HG02840 (cell line): ENCODE results near the gene TTLL3.
"Not testable (repeated sequence)": the region's sequence is repeated elsewhere in the genome, so short reads cannot be mapped to it uniquely, and the experiment has no call there.

Experiments
- ATAC-seq: cut with Tn5 transposase; IDR thresholded peaks from one replicate; pipeline ENCODE4 v1.9.1; 2021; ENCODE audit warnings: mild to moderate bottlenecking, moderate library complexity, moderate number of reproducible peaks; ENCODE audit not compliant: unreplicated experiment, low FRiP score

Gene TTLL3

DNA sequence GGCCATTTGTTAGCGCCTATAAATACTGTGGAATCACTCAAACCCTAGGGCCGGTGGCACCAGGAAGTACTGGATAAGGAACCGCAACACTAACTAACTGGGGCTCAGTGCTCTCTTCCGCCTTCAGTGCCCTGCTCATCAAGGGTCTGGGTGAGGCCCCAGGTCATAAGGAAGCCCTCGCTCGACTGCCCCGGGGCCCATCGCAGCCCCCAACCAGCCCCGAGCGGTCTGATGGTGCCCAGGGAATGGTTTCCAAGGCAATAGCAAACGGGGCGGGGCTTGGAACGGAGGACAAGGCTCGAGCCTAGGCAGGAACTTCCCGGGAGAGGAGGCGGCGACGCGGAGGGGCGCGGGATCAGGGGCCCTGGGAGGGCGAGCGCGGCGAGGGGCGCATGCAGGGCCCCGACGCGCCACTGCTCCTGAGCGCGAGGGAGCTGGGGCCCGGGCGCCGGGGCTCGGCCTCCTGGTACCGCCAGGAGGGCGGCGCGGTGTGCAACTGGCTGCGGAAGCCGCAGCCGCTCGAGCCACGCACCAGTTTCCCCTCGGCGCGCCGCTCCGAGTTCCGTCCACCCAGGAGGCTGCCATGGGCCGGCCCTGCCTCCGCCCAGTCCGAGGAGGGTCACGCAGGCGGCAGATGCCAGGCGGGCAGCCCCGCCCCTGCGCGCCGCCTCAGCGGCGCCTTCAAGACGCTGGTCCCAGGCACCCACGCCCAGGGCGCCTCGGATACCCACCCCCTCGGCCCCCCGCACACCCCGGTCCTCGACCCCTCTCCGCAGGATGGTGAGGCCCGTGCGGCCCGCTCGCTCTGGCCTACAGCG lies at the start of gene TTLL3:
Gene TTLL3 (plus strand): TSS at position 648 of the 818 bp plus-strand sequence. CDS start 400 bp downstream, outside the sequence.
- ATAC-seq, result no peak

GRCh38 chr3:9760779-9761505 lies 49.1 kb upstream of the TTLL3 start:
- no peak for ATAC-seq

DNA sequence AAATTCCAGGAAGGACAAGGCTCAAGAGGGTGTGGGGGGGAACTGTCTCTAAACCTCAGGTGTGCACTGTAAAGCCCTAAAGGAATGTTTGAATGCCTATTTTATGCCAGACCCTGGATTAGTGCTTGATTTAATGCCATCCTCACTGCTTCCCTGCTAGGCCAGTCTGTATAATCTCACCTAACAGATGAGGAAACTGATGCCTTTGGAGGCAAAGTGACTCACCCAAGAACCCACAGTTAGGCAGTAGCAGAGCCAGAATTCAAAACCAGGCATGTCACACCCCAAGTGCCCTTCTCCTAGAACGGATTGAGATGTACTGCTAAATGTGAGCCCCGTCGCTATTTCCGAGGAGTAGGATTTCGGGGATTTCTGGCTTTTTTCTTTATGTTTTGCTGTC lies 48.1 kb upstream of the TTLL3 start:
- ATAC-seq, result no peak

DNA sequence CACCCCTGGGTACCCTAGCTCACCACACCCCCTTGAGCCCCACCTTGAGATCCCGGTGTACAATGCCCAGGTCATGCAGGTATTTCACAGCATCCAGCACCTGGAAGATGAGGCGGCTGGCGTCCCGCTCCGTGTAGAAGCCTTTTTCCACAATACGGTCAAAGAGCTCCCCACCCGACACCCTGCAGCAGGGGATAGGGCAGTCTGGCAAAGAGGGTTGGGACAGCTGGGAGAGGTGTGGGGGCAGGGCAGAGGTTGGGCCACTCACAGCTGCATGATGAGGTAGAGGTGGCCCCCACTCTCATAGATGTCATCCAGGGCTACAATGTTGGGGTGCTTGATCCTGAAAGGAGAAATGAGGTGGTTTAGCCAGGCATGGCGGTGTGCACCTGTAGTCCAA lies 47.2 kb upstream of the TTLL3 start:
- no peak for ATAC-seq

DNA sequence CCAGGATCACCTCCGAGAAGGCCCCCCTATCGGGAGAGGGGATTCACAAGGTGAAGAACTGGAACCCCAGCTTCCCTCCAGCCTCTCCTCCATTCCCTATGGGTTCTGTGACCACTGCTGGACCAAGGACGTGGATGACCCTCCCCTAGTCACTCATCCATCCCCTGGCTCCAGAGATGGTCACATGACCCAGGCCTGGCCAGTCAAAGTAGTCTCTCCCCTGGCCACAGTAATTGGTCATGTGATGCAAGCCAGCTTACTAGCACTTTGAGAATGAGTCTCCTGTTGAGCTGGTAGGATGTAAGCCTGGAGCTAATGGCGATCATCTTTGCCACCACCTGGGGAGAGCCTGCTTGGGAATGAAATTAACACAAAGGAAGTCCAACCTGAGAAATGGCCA lies 44.2 kb upstream of the TTLL3 start:
- no peak for ATAC-seq

DNA sequence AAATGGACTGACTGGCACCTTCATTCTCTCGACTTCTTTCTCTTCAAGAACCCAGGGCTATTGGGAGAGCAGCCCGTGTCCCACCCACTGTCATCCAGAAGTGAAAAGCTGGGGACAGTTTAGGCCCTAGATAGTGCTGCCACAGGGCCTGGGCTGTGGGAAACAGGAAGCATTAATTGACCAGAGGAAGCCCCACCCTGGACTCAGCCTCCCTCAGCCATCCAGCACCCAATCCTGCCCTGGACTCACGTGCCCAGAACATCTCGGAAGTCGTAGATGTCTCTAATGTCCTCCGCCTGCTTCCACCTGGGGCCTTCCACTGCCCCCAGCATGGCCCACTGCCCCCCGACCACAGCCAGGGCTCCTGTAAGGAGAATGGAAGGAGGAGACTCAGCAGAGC lies 42.6 kb upstream of the TTLL3 start:
- no peak for ATAC-seq

- no peak for ATAC-seq
These were observed 41.8 kb upstream of the TTLL3 start for GRCh38 chr3:9768141-9768775.

- no peak for ATAC-seq
These were observed 41.0 kb upstream of the TTLL3 start for GRCh38 chr3:9769012-9769411.

GRCh38 chr3:9769426-9770275 lies 40.4 kb upstream of the TTLL3 start, which contains the start of gene CAMK1:
TSS of gene CAMK1 (minus strand) at chr3:9769947. CDS start at chr3:9767749, 2,198 bp downstream.
- ATAC-seq, result peak; percentile 64

GRCh38 chr3:9770276-9770812 lies 39.7 kb upstream of the TTLL3 start:
- ATAC-seq, result no peak

- ATAC-seq, result not testable (repeated sequence)
These were observed 39.1 kb upstream of the TTLL3 start for GRCh38 chr3:9771007-9771406.

DNA sequence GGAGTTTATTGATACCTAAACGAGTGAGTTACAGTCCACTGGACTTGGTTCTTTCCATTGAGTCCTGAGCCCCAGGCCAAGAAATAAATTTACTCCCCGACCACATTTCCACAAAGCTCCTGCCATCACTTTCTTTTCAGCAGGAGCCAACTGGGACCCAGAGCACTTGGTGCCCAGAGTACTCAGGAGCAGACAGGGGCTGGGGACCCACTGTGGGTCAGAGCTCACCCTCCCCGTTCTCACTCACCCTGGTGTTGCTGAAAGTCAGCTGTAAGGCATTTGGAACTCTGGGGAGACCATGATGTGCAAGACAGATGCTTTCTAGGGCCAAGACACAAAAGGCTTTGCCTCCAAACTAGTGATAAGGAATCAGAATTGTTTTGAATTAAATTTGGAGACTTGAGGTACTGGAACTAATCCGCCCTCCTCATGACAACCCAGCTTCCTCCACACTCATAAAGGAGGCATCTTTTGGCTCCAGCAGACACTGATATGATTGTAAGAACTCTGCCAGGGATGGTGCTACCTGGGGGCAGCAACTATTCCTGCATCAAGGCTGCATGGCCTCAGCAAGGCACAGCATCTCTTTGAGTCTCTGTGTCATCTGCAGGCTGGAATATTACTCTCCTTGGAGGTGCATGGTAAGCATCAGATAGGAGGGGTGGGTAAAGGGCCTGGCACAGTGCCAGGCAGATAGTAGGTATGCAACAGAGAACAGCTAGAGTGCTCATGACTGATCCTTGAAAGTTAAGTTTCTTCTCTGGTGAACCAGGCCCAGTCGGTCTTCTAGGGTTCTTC lies 33.0 kb upstream of the TTLL3 start:
- no peak for ATAC-seq

GRCh38 chr3:9777694-9778021 lies 32.4 kb upstream of the TTLL3 start:
- no peak for ATAC-seq

DNA sequence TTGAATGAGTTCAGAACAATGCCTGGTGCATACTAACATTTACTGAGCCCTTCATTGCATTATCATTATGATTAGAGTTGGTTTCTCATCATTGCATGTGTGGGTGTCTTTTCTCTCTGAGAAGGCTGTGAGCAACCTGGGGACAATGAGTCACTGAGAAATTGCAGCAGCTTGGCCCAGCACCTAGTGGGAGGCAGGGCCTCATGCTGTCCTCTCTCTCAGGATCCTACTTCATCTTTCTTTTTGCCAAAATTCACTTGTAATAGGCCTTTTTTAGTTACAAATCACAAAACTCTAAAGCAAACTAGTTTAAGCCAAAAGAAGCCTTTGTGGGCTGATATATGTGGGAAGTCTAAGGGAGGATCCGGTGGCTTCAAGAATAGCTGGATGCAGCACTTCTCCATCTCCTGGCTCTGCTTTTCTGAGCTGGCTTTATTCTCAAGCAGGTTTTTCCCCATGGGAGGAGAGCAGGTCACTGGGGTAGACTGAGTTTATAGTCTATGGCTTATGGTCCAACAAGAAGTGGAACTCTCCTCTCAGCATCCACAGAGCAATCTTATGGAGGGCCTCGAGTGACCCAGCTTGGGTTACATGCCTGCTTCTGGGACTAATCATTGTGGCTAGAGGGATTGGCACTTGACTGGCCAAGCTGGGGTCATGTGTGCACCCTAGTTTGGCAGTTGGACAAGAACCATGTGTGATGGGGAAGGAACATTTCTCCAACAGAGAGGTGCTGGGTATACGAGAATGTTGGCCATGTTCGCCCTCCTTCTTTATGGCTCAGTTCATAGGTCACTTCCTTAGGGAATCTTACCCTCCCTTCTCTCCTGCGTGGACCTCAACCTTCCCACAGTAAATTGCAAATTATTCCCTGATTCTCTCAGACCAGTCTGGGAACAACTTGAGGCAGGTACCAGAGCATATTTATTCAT lies 31.7 kb upstream of the TTLL3 start:
- ATAC-seq, result no peak

- no peak for ATAC-seq
These were observed 30.9 kb upstream of the TTLL3 start for GRCh38 chr3:9779075-9779593.

GRCh38 chr3:9779721-9780457 lies 30.2 kb upstream of the TTLL3 start:
- no peak for ATAC-seq

DNA sequence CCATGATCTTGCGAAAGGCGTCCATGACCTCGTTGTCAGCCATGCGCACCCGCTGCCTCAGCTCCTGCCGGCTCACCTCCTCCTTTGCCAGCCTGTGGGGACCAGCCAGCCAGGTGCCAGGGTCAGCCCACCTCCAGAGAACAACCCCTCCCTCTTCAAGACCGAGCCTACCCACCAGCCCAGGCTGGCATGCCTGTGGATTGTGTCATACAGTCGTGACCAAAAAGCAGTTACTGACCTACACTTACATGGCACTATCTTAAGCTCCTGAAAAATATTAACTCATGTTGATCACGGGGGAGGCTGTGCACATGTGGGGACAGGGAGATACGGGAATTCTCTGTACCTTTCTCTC lies 29.6 kb upstream of the TTLL3 start:
- ATAC-seq, result no peak

GRCh38 chr3:9780910-9781309 lies 29.2 kb upstream of the TTLL3 start:
- ATAC-seq, result no peak
